Loucy (cell line): ENCODE data around the gene ACSS3.

Experiments used
- H2AFZ ChIP-seq: fragments of 200-600 bp; sonication (generic); 2 replicates; pipeline ENCODE4 v1.6.0; 2016; ENCODE audit warnings: antibody characterized with exemption, mild to moderate bottlenecking, low read length, moderate library complexity
- H3F3A ChIP-seq: fragments of 200-600 bp; 2 replicates; pipeline ENCODE4 v1.6.0; 2016; ENCODE audit warnings: antibody characterized with exemption, low read depth, mild to moderate bottlenecking
- H3K27me3 ChIP-seq: fragments of 200-600 bp; sonication (generic); 2 replicates; pipeline ENCODE4 v1.6.1; 2014; ENCODE audit warnings: low read length, mild to moderate bottlenecking; ENCODE audit not compliant: insufficient read depth, poor library complexity, severe bottlenecking
- H3K36me3 ChIP-seq: fragments of 200-600 bp; sonication (generic); 2 replicates; pipeline ENCODE4 v1.6.1; 2016; ENCODE audit warnings: low read length; ENCODE audit not compliant: insufficient read depth
- H3K4me1 ChIP-seq: fragments of 200-600 bp; sonication (generic); 2 replicates; pipeline ENCODE4 v1.5.1; 2014; ENCODE audit warnings: low read length, mild to moderate bottlenecking; ENCODE audit not compliant: insufficient read depth, poor library complexity, severe bottlenecking
- H3K4me2 ChIP-seq: fragments of 200-600 bp; sonication (generic); 2 replicates; pipeline ENCODE4 v1.6.0; 2014; ENCODE audit warnings: antibody characterized with exemption, low read length, low read depth, mild to moderate bottlenecking; ENCODE audit not compliant: poor library complexity, severe bottlenecking
- H3K4me3 ChIP-seq: fragments of 200-600 bp; sonication (generic); 2 replicates; pipeline ENCODE4 v1.5.1; 2014; ENCODE audit warnings: low read length, mild to moderate bottlenecking, mixed read lengths; ENCODE audit not compliant: poor library complexity, severe bottlenecking
- H3K79me2 ChIP-seq: fragments of 200-600 bp; sonication (generic); 2 replicates; pipeline ENCODE4 v1.6.1; 2014; ENCODE audit warnings: low read length; ENCODE audit not compliant: insufficient read depth
- H3K9ac ChIP-seq: fragments of 200-600 bp; sonication (generic); 2 replicates; pipeline ENCODE4 v1.6.0; 2014; ENCODE audit warnings: mild to moderate bottlenecking, low read depth, low read length, moderate library complexity; ENCODE audit not compliant: poor library complexity, severe bottlenecking
- H3K9me2 ChIP-seq: fragments of 200-600 bp; sonication (generic); replicated peaks from 2 replicates; pipeline ENCODE4 v1.6.1; 2016; ENCODE audit warnings: low read depth, low read length, mixed read lengths
- H3K9me3 ChIP-seq: fragments of 200-600 bp; sonication (generic); 2 replicates; pipeline ENCODE4 v1.6.1; 2014; ENCODE audit warnings: mild to moderate bottlenecking, antibody characterized with exemption, low read length, low read depth; ENCODE audit not compliant: insufficient read depth
- H4K20me1 ChIP-seq: fragments of 200-600 bp; sonication (generic); 2 replicates; pipeline ENCODE4 v1.6.0; 2014; ENCODE audit warnings: antibody characterized with exemption, low read length, mild to moderate bottlenecking; ENCODE audit not compliant: insufficient read depth, poor library complexity, severe bottlenecking
- CTCF ChIP-seq: fragments of 200-600 bp; sonication (generic); conservative IDR thresholded peaks from 2 replicates; pipeline ENCODE4 v1.5.1; 2014; ENCODE audit warnings: mild to moderate bottlenecking, antibody characterized with exemption, low read length
- EZH2phosphoT487 ChIP-seq: fragments of 200-600 bp; IDR thresholded peaks from 2 replicates; pipeline ENCODE4 v1.6.1; 2018; ENCODE audit warnings: antibody characterized with exemption, mild to moderate bottlenecking, moderate library complexity, borderline replicate concordance

Gene ACSS3

GRCh38 chr12:81136519-81136918 is 58.6 kb downstream of the ACSS3 start:
- no peaks in the 10 kb centered on the region for H3K79me2 ChIP-seq
- no peaks in the 10 kb centered on the region for H3K9me2 ChIP-seq
- no peak overlapping the region for H3K4me3 ChIP-seq
- H3K9me3 ChIP-seq: no peaks in the 10 kb centered on the region
- no peaks in the 10 kb centered on the region for H3F3A ChIP-seq
- no peaks in the 10 kb centered on the region for H3K36me3 ChIP-seq
- H3K27me3 ChIP-seq: no peaks in the 10 kb centered on the region
- no peak overlapping the region for H3K9ac ChIP-seq
- TF ChIP-seq EZH2phosphoT487 (no peak), CTCF (no peak)
- no peaks in the 10 kb centered on the region for H4K20me1 ChIP-seq
- no peaks in the 10 kb centered on the region for H3K4me1 ChIP-seq
- H2AFZ ChIP-seq: no peak overlapping the region
- no peak overlapping the region for H3K4me2 ChIP-seq

- Histone ChIP-seq H3K4me2 (no peak overlapping the region), H3K36me3 (no peaks in the 10 kb centered on the region), H4K20me1 (no peaks in the 10 kb centered on the region), H3K9me3 (no peaks in the 10 kb centered on the region), H3K9ac (no peak overlapping the region), H3K79me2 (no peaks in the 10 kb centered on the region), H2AFZ (no peak overlapping the region), H3K4me3 (no peak overlapping the region), H3K27me3 (no peaks in the 10 kb centered on the region), H3K4me1 (no peaks in the 10 kb centered on the region), H3F3A (no peaks in the 10 kb centered on the region), H3K9me2 (no peaks in the 10 kb centered on the region)
- TF ChIP-seq CTCF (no peak), EZH2phosphoT487 (no peak)
Observed at GRCh38 chr12:81137801-81138200, 59.9 kb downstream of the ACSS3 start.

GRCh38 chr12:81141217-81141616 is 63.3 kb downstream of the ACSS3 start:
- H3K9me3 ChIP-seq: no peaks in the 10 kb centered on the region
- no peak for TF ChIP-seq CTCF
- no peaks in the 10 kb centered on the region for H3K27me3 ChIP-seq
- no peaks in the 10 kb centered on the region for H3F3A ChIP-seq
- H4K20me1 ChIP-seq: no peaks in the 10 kb centered on the region
- H3K4me3 ChIP-seq: no peak overlapping the region
- no peak overlapping the region for H3K4me2 ChIP-seq
- no peak overlapping the region for H2AFZ ChIP-seq
- H3K9ac ChIP-seq: no peak overlapping the region
- no peaks in the 10 kb centered on the region for H3K9me2 ChIP-seq
- no peaks in the 10 kb centered on the region for H3K79me2 ChIP-seq
- H3K4me1 ChIP-seq: no peaks in the 10 kb centered on the region
- H3K36me3 ChIP-seq: no peaks in the 10 kb centered on the region
